B cell (primary cell): ENCODE data around the gene JUND. TPM values are rescaled to one million over a fixed set of nuclear protein-coding genes. Genes with fewer than 3 reads are reported as not detected.

Experiments used
- ATAC-seq: fragments of 200-7000 bp; cut with Tn5 transposase; one replicate; pipeline ENCODE4 v1.10.0; 2021; ENCODE audit warnings: low read depth, mild to moderate bottlenecking, moderate number of reproducible peaks, moderate library complexity
- CTCF ChIA-PET: fragments of 350-600 bp; sonication (Branson Sonifier 250); formaldehyde crosslinking; loops from one replicate; lab custom pipeline; 2021; ENCODE audit warnings: antibody characterized with exemption, inconsistent platforms; lab: Charles Lee
- POLR2A ChIA-PET: fragments of 350-600 bp; sonication (Branson Sonifier 250); formaldehyde crosslinking; loops from one replicate; lab custom pipeline; 2021; ENCODE audit warnings: antibody characterized with exemption; lab: Charles Lee
- DNase-seq: peaks from one replicate; pipeline ENCODE4 v3.0.0; 2013
- H2AFZ ChIP-seq: 2 replicates; pipeline ENCODE4 v1.6.1; 2012; ENCODE audit warnings: mild to moderate bottlenecking, low read depth, low read length; ENCODE audit not compliant: insufficient read depth, poor library complexity, severe bottlenecking
- H3K27ac ChIP-seq, 2 donors: 1 replicate in 1 of 2; 2 replicates in 1 of 2; pipeline ENCODE4 v1.5.1; 2012 to 2013; ENCODE audit warnings: low read length in 2 of 2, mild to moderate bottlenecking in 2 of 2, moderate library complexity in 1 of 2
- H3K27me3 ChIP-seq, 4 experiments: fragments of 200-600 bp in 1 of 4; sonication (generic) in 1 of 4; replicated peaks in 1 of 4; 1 replicate in 2 of 4; 2 replicates in 2 of 4; pipeline versions ENCODE4 v1.6.1 to v1.7.0; 2013 to 2016; ENCODE audit warnings: low read length in 3 of 4, mild to moderate bottlenecking in 2 of 4, mixed read lengths in 1 of 4, moderate library complexity in 1 of 4; ENCODE audit not compliant: insufficient read depth in 4 of 4, control insufficient read depth in 3 of 4; ENCODE audit errors: control extremely low read depth in 1 of 4
- H3K36me3 ChIP-seq, 2 experiments: replicated peaks in 1 of 2; 1 replicate in 1 of 2; 2 replicates in 1 of 2; pipeline versions ENCODE4 v1.6.1 to v1.7.1; 2013; ENCODE audit warnings: low read length in 1 of 2; ENCODE audit not compliant: insufficient read depth in 2 of 2, control insufficient read depth in 1 of 2; ENCODE audit errors: control extremely low read depth in 1 of 2, extremely low read depth in 1 of 2
- H3K4me1 ChIP-seq, 2 donors: fragments of 200-600 bp in 1 of 2; sonication (generic) in 1 of 2; 1 replicate in 1 of 2; 2 replicates in 1 of 2; pipeline versions ENCODE4 v1.5.1 to v1.6.1; 2013 to 2017; ENCODE audit warnings: low read length in 2 of 2; ENCODE audit not compliant: control insufficient read depth in 2 of 2, insufficient read depth in 2 of 2
- H3K4me2 ChIP-seq: replicated peaks from 2 replicates; pipeline ENCODE3; 2012; ENCODE audit warnings: mild to moderate bottlenecking, low read depth, low read length; ENCODE audit not compliant: poor library complexity, severe bottlenecking
- H3K4me3 ChIP-seq, 5 experiments: fragments of 200-600 bp in 1 of 5; sonication (generic) in 1 of 5; 1 replicate in 3 of 5; 2 replicates in 2 of 5; pipeline versions ENCODE4 v1.5.1 to v1.7.0; 2011 to 2016; ENCODE audit warnings: low read length in 4 of 5, mild to moderate bottlenecking in 4 of 5, low read depth in 2 of 5, control low read depth in 1 of 5, moderate library complexity in 1 of 5; ENCODE audit not compliant: insufficient read depth in 1 of 5; ENCODE audit errors: control extremely low read depth in 1 of 5, extremely low read depth in 1 of 5
- H3K79me2 ChIP-seq: fragments of 200-600 bp; sonication (generic); one replicate; pipeline ENCODE4 v1.6.0; 2016; ENCODE audit warnings: low read length; ENCODE audit not compliant: control insufficient read depth, insufficient read depth
- H3K9ac ChIP-seq: fragments of 200-600 bp; sonication (generic); 2 replicates; pipeline ENCODE4 v1.6.1; 2017; ENCODE audit warnings: mild to moderate bottlenecking, low read length, moderate library complexity
- H3K9me3 ChIP-seq, 3 donors: one replicate each; pipeline versions ENCODE4 v1.6.1 to v1.7.1; 2013; ENCODE audit warnings: low read length in 2 of 3; ENCODE audit not compliant: control insufficient read depth in 2 of 3, insufficient read depth in 1 of 3; ENCODE audit errors: control extremely low read depth in 1 of 3
- H4K20me1 ChIP-seq: 2 replicates; pipeline ENCODE4 v1.6.0; 2012; ENCODE audit warnings: mild to moderate bottlenecking, low read length; ENCODE audit not compliant: insufficient read depth, control insufficient read depth, poor library complexity, severe bottlenecking
- H3K27ac Mint-ChIP-seq: one replicate; pipeline ENCODE4 v1.8.0; 2021; ENCODE audit warnings: mixed read lengths
- H3K27me3 Mint-ChIP-seq: one replicate; pipeline ENCODE4 v1.8.0; 2021; ENCODE audit warnings: mixed read lengths
- H3K4me1 Mint-ChIP-seq: one replicate; pipeline ENCODE4 v1.8.0; 2021; ENCODE audit warnings: mixed read lengths
- H3K4me3 Mint-ChIP-seq: one replicate; pipeline ENCODE4 v1.8.0; 2021; ENCODE audit warnings: mixed read lengths
- H3K9me3 Mint-ChIP-seq: one replicate; pipeline ENCODE4 v1.8.0; 2022; ENCODE audit warnings: mixed read lengths; ENCODE audit not compliant: insufficient read depth
- CTCF ChIP-seq: fragments of 200-600 bp; IDR thresholded peaks from one replicate; pipeline ENCODE4 v1.8.0; 2022; ENCODE audit warnings: antibody characterized with exemption, mild to moderate bottlenecking
- EZH2 ChIP-seq: IDR thresholded peaks from 2 replicates; pipeline ENCODE4 v1.6.1; 2012; ENCODE audit warnings: borderline replicate concordance, low read depth, mild to moderate bottlenecking, moderate library complexity, low read length; ENCODE audit not compliant: insufficient read depth, poor library complexity, severe bottlenecking
- WGBS: methylation state at CpG from one replicate; pipeline ENCODE4 v1.1.5; 2013; ENCODE audit warnings: missing lambda C conversion rate; ENCODE audit not compliant: insufficient coverage; 5-methylcytosine and 5-hydroxymethylcytosine counted together
- intact Hi-C: fragments of 100-400 bp; cut with micrococcal nuclease; formaldehyde crosslinking; loops from one replicate; pipeline ENCODE4 v1.10.0; 2022
- polyA plus RNA-seq: library from polyadenylated mRNA; depleted of rRNA; stranded (reverse); fragments of >200 nt; gene quantifications from 2 replicates; pipeline ENCODE4 v1.2.3, GENCODE V29; 2012
- total RNA-seq, 2 donors: library from RNA; stranded (reverse); fragments of 120-200 nt in 1 of 2; gene quantifications; 1 replicate in 1 of 2; 2 replicates in 1 of 2; pipeline versions ENCODE4 v1.2.3 to v1.2.4, GENCODE V29; 2013 to 2022

JUND gene
- total and polyA plus RNA-seq, 2 donors (not counting 1 experiment from before 2014, with no cell fraction given), result 628 to 5,593 TPM

- H4K20me1 ChIP-seq, result no peaks in the 10 kb centered on the region
- POLR2A ChIA-PET, result interaction anchor here (0.5 to 5.5 kb wide), 16 partner anchors 10 to 304 kb away, joined by 3 to 224 read pairs (median 4); partner anchors contain the start of genes JUND, LSM4 and RAB3A
- H3K4me1 ChIP-seq, result peaks cover 44 to 68% of the 10 kb centered on the region in 2 donors
Observed at GRCh38 chr19:18304458-18305310, 23.3 kb upstream of the JUND start.

More at GRCh38 chr19:18304458-18305310, 23.3 kb upstream of the JUND start:
- H3K27ac Mint-ChIP-seq, result peak overlapping the region; percentile 100
- peak; percentile 89 for DNase-seq
- no peaks in the 10 kb centered on the region for H3K27me3 Mint-ChIP-seq
- 1% methylated on average over 25 of the region's 29 CpGs for WGBS
- H3K4me1 Mint-ChIP-seq, result peaks cover 44% of the 10 kb centered on the region
- no peaks in the 10 kb centered on the region for H3K9me3 Mint-ChIP-seq
- Histone ChIP-seq H3K27me3 (no peaks in the 10 kb centered on the region), H3K4me3 (peak overlapping the region in 4 of 5 experiments; percentile 51 to 60 (median 54)), H2AFZ (peak overlapping the region; percentile 57), H3K9me3 (no peaks in the 10 kb centered on the region), H3K9ac (peak overlapping the region; percentile 73), H3K27ac (peak overlapping the region; percentile 98 to 99), H3K4me2 (peak overlapping the region; percentile 96), H3K36me3 (peaks cover 0 to 14% of the 10 kb centered on the region in 2 experiments), H3K79me2 (peaks cover 7% of the 10 kb centered on the region)
- intact Hi-C loops, result loop anchor here (1.0 kb wide), 4 partner anchors 10 to 25 kb away; partner anchors contain the start of gene LSM4
- peak overlapping the region; percentile 95 for H3K4me3 Mint-ChIP-seq
- CTCF ChIA-PET, result interaction anchor here (0.9 to 5.5 kb wide), 10 partner anchors 10 to 53 kb away, joined by 3 to 167 read pairs (median 8); partner anchors contain the start of genes JUND and LSM4
- ATAC-seq, result peak; percentile 64
- TF ChIP-seq EZH2 (no peak), CTCF (no peak)
